Measurements from ENCODE around the gene LHFPL5. TPM values are rescaled to one million over a fixed set of nuclear protein-coding genes. Genes with fewer than 3 reads are reported as not detected.

Gene LHFPL5
- total RNA-seq, result not detected
- long read RNA-seq, result 0 reads

- Histone ChIP-seq H3K4me3 (no peak within 1 kb of the TSS), H3K27ac (no peak within 1 kb of the TSS), H3K27me3 (peaks cover 18% of the 10 kb centered on the region), H3K4me1 (no peaks in the 10 kb centered on the region), H3K36me3 (no peaks in the 10 kb centered on the region), H3K9me3 (no peaks in the 10 kb centered on the region)
- ATAC-seq, result peak; percentile 93
- TF ChIP-seq CTCF (IDR thresholded peaks at IDR 0.05), result no peak
- DNase-seq, result no peak
- intact Hi-C loops (cut with DNase I), result no loop called here
Measured at GRCh38 chr6:35804996-35805736, at the start of gene LHFPL5. TSS of gene LHFPL5 (plus strand) at chr6:35805352. CDS start at chr6:35805671, 319 bp downstream.

GRCh38 chr6:35757456-35758123, 47.6 kb upstream of the LHFPL5 start:
- H3K27me3 ChIP-seq, result peaks cover 24% of the 10 kb centered on the region
- H3K4me3 ChIP-seq, result no peak overlapping the region
- intact Hi-C loops (cut with DNase I), result no loop called here
- no peak overlapping the region for H3K27ac ChIP-seq
- H3K36me3 ChIP-seq, result no peaks in the 10 kb centered on the region
- no peak for TF ChIP-seq CTCF (IDR thresholded peaks at IDR 0.05)
- ATAC-seq (no peak), DNase-seq (no peak)
- H3K9me3 ChIP-seq, result no peaks in the 10 kb centered on the region
- no peaks in the 10 kb centered on the region for H3K4me1 ChIP-seq

GRCh38 chr6:35759426-35759825, 45.7 kb upstream of the LHFPL5 start:
- ATAC-seq (no peak), DNase-seq (no peak)
- Histone ChIP-seq H3K4me1 (no peaks in the 10 kb centered on the region), H3K36me3 (no peaks in the 10 kb centered on the region), H3K27me3 (peaks cover 37% of the 10 kb centered on the region), H3K27ac (no peak overlapping the region), H3K9me3 (no peaks in the 10 kb centered on the region), H3K4me3 (no peak overlapping the region)
- no peak for TF ChIP-seq CTCF (IDR thresholded peaks at IDR 0.05)
- intact Hi-C loops (cut with DNase I), result no loop called here

DNA sequence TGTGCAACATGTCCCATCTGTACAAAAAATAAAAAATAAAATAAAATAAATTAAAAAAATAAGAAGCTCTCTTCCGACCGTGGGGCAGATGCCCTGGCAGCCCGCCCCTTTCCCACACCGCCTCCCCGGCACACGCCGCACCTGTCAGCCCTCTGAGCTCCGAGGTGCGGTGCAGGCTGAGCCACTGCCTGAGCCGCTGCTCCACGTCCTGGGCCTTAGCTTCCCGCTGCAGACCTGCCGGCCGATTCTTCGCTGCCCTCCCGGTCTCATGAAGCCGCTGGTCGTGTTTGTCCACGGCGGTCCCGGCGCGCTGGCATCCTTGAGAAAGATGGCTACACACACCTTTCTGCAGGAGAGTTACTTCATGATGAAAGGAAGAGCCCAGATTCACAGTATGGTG, 39.4 kb upstream of the LHFPL5 start:
- Histone ChIP-seq H3K4me3 (no peak overlapping the region), H3K27ac (no peak overlapping the region), H3K27me3 (peaks cover 44% of the 10 kb centered on the region), H3K36me3 (no peaks in the 10 kb centered on the region), H3K9me3 (no peaks in the 10 kb centered on the region), H3K4me1 (no peaks in the 10 kb centered on the region)
- no peak for TF ChIP-seq CTCF (IDR thresholded peaks at IDR 0.05)
- ATAC-seq (no peak), DNase-seq (peak; percentile 46)
- intact Hi-C loops (cut with DNase I), result no loop called here

- TF ChIP-seq CTCF (IDR thresholded peaks at IDR 0.05), result no peak
Measured at GRCh38 chr6:35769211-35769610, 35.9 kb upstream of the LHFPL5 start.

More at GRCh38 chr6:35769211-35769610, 35.9 kb upstream of the LHFPL5 start:
- ATAC-seq (no peak), DNase-seq (no peak)
- Histone ChIP-seq H3K9me3 (no peaks in the 10 kb centered on the region), H3K4me3 (no peak overlapping the region), H3K4me1 (no peaks in the 10 kb centered on the region), H3K27ac (no peak overlapping the region), H3K27me3 (peaks cover 21% of the 10 kb centered on the region), H3K36me3 (no peaks in the 10 kb centered on the region)
- intact Hi-C loops (cut with DNase I), result no loop called here

Data from upper lobe of right lung (tissue), 1 donor.